GM12864 (cell line): ENCODE data around the gene LTC4S.
"Not testable (repeated sequence)": the region's sequence is repeated elsewhere in the genome, so short reads cannot be mapped to it uniquely, and the experiment has no call there.

Experiments used
- DNase-seq: peaks from one replicate; pipeline ENCODE4 v3.0.0-alpha.2; 2011; ENCODE audit warnings: low read depth
- H3K4me3 ChIP-seq: 2 replicates; pipeline ENCODE4 v1.5.1; 2011; ENCODE audit warnings: mild to moderate bottlenecking, low read depth, low read length, control low read depth
- CTCF ChIP-seq: IDR thresholded peaks from 2 replicates; pipeline ENCODE4 v1.5.1; 2011; ENCODE audit warnings: low read depth, mild to moderate bottlenecking, moderate library complexity, low read length, control low read depth, inconsistent platforms; ENCODE audit errors: missing control alignments

The LTC4S gene

GRCh38 chr5:179793468-179794139 is at the start of gene LTC4S:
Gene LTC4S, plus strand, starts transcription at chr5:179793986. Its CDS starts 95 bp downstream, at chr5:179794081.
- no peak for DNase-seq
- TF ChIP-seq CTCF, result no peak
- H3K4me3 ChIP-seq, result no peak within 1 kb of the TSS

- DNase-seq, H3K4me3 ChIP-seq: not testable (repeated sequence)
These were observed 49.7 kb upstream of the LTC4S start for GRCh38 chr5:179744106-179744505.

- H3K4me3 ChIP-seq, result no peak overlapping the region
- no peak for TF ChIP-seq CTCF
- no peak for DNase-seq
These were observed 46.9 kb upstream of the LTC4S start for GRCh38 chr5:179746872-179747271.

- no peak for DNase-seq
- no peak overlapping the region for H3K4me3 ChIP-seq
- no peak for TF ChIP-seq CTCF
These were observed 46.0 kb upstream of the LTC4S start for GRCh38 chr5:179747811-179748210.

- H3K4me3 ChIP-seq, result no peak overlapping the region
- no peak for DNase-seq
- no peak for TF ChIP-seq CTCF
These were observed 43.8 kb upstream of the LTC4S start for GRCh38 chr5:179749857-179750508.

GRCh38 chr5:179753971-179754370 is 39.8 kb upstream of the LTC4S start:
- no peak for DNase-seq
- no peak for TF ChIP-seq CTCF
- H3K4me3 ChIP-seq, result no peak overlapping the region

- DNase-seq, result no peak
- no peak for TF ChIP-seq CTCF
- H3K4me3 ChIP-seq, result no peak overlapping the region
These were observed 38.8 kb upstream of the LTC4S start for GRCh38 chr5:179755022-179755421.
